NB4 (cell line): ENCODE results near the gene SLC47A2.

Experiments used
- CTCF ChIP-seq: IDR thresholded peaks from one replicate; pipeline ENCODE4 v1.5.1; 2012; ENCODE audit warnings: low read depth, low read length
- MAX ChIP-seq: IDR thresholded peaks from 2 replicates; pipeline ENCODE4 v1.6.1; 2011; ENCODE audit warnings: low read depth, low read length
- POLR2A ChIP-seq: IDR thresholded peaks from 2 replicates; pipeline ENCODE4 v1.6.1; 2011; ENCODE audit warnings: mild to moderate bottlenecking; ENCODE audit not compliant: insufficient read length; ENCODE audit errors: extremely low read depth

- TF ChIP-seq CTCF (no peak), MAX (no peak), POLR2A (no peak)
Observed at GRCh38 chr17:19724501-19725420, 8.4 kb upstream of the SLC47A2 start.
